SK-N-SH treated with all-trans-retinoic acid at 6 μM for 48 hours (cell line): ENCODE results near the gene LCP1.

Experiments used
- ATAC-seq: fragments of 200-7000 bp; cut with Tn5 transposase; 3 replicates; pipeline ENCODE4 v1.9.1; 2020; ENCODE audit warnings: mild to moderate bottlenecking, moderate library complexity
- ARNTL ChIP-seq: fragments of 450-650 bp; formaldehyde crosslinking; IDR thresholded peaks from 2 replicates; pipeline ENCODE4 v1.5.0; 2020; ENCODE audit warnings: low read depth, mild to moderate bottlenecking, moderate library complexity, borderline replicate concordance
- CSDC2 ChIP-seq: fragments of 250-450 bp; sonication (Bioruptor Pico); IDR thresholded peaks from 2 replicates; pipeline ENCODE4 v1.5.0; 2020; ENCODE audit warnings: mild to moderate bottlenecking, moderate library complexity
- ESRRG ChIP-seq: fragments of 250-450 bp; sonication (Bioruptor Pico); IDR thresholded peaks from 2 replicates; pipeline ENCODE4 v1.6.1; 2021; ENCODE audit warnings: mild to moderate bottlenecking
- GLIS3 ChIP-seq: fragments of 250-450 bp; sonication (Bioruptor Pico); IDR thresholded peaks from 2 replicates; pipeline ENCODE4 v1.5.0; 2020; ENCODE audit warnings: mild to moderate bottlenecking, moderate library complexity
- ISL1 ChIP-seq: fragments of 250-450 bp; sonication (Bioruptor Pico); IDR thresholded peaks from 2 replicates; pipeline ENCODE4 v2.1.2; 2022; ENCODE audit warnings: mild to moderate bottlenecking, moderate library complexity
- SNAI2 ChIP-seq: fragments of 250-450 bp; sonication (Bioruptor Pico); IDR thresholded peaks from 2 replicates; pipeline ENCODE4 v1.5.0; 2020; ENCODE audit warnings: mild to moderate bottlenecking, moderate library complexity
- TCF4 ChIP-seq: fragments of 250-450 bp; sonication (Bioruptor Pico); IDR thresholded peaks from 2 replicates; pipeline ENCODE4 v1.8.0; 2021; ENCODE audit warnings: mild to moderate bottlenecking, moderate library complexity, borderline replicate concordance
- TOX ChIP-seq: fragments of 250-450 bp; sonication (Bioruptor Pico); IDR thresholded peaks from 2 replicates; pipeline ENCODE4 v1.8.0; 2021; ENCODE audit warnings: mild to moderate bottlenecking, moderate library complexity, borderline replicate concordance
- ZC3H10 ChIP-seq: fragments of 250-450 bp; sonication (Bioruptor Pico); IDR thresholded peaks from 2 replicates; pipeline ENCODE4 v1.5.1; 2021; ENCODE audit warnings: mild to moderate bottlenecking, moderate library complexity
- ZFP3 ChIP-seq: fragments of 250-450 bp; sonication (Bioruptor Pico); IDR thresholded peaks from 2 replicates; pipeline ENCODE4 v1.5.0; 2020; ENCODE audit warnings: mild to moderate bottlenecking, moderate library complexity
- ZFP30 ChIP-seq: fragments of 450-650 bp; formaldehyde crosslinking; IDR thresholded peaks from 2 replicates; pipeline ENCODE4 v1.5.0; 2022; ENCODE audit warnings: mild to moderate bottlenecking, moderate library complexity
- ZNF565 ChIP-seq: fragments of 450-650 bp; formaldehyde crosslinking; conservative IDR thresholded peaks from 2 replicates; pipeline ENCODE4 v1.5.0; 2020; ENCODE audit warnings: low read depth, mild to moderate bottlenecking, moderate library complexity
- ZNF70 ChIP-seq: fragments of 450-650 bp; formaldehyde crosslinking; IDR thresholded peaks from 2 replicates; pipeline ENCODE4 v1.5.0; 2020; ENCODE audit warnings: mild to moderate bottlenecking, moderate library complexity
- ZNF8 ChIP-seq: fragments of 450-650 bp; formaldehyde crosslinking; IDR thresholded peaks from 2 replicates; pipeline ENCODE4 v1.5.0; 2020; ENCODE audit warnings: mild to moderate bottlenecking, moderate library complexity
- TF ChIP-seq, protein P1 (sequence below): fragments of 250-450 bp; sonication (Bioruptor Pico); IDR thresholded peaks from 2 replicates; pipeline ENCODE4 v1.5.1; 2021; ENCODE audit warnings: mild to moderate bottlenecking, moderate library complexity
- TF ChIP-seq, protein P2 (sequence below): fragments of 250-450 bp; sonication (Bioruptor Pico); IDR thresholded peaks from 2 replicates; pipeline ENCODE4 v1.8.0; 2020; ENCODE audit warnings: mild to moderate bottlenecking, moderate library complexity, borderline replicate concordance
- TF ChIP-seq, protein P3 (sequence below): fragments of 250-450 bp; sonication (Bioruptor Pico); IDR thresholded peaks from 2 replicates; pipeline ENCODE4 v1.8.0; 2021; ENCODE audit warnings: low read depth, mild to moderate bottlenecking, moderate library complexity, borderline replicate concordance
- TF ChIP-seq, protein P4 (sequence below): fragments of 250-450 bp; sonication (Bioruptor Pico); IDR thresholded peaks from 2 replicates; pipeline ENCODE4 v1.5.1; 2020; ENCODE audit warnings: low read depth, mild to moderate bottlenecking, moderate library complexity

The LCP1 gene

DNA sequence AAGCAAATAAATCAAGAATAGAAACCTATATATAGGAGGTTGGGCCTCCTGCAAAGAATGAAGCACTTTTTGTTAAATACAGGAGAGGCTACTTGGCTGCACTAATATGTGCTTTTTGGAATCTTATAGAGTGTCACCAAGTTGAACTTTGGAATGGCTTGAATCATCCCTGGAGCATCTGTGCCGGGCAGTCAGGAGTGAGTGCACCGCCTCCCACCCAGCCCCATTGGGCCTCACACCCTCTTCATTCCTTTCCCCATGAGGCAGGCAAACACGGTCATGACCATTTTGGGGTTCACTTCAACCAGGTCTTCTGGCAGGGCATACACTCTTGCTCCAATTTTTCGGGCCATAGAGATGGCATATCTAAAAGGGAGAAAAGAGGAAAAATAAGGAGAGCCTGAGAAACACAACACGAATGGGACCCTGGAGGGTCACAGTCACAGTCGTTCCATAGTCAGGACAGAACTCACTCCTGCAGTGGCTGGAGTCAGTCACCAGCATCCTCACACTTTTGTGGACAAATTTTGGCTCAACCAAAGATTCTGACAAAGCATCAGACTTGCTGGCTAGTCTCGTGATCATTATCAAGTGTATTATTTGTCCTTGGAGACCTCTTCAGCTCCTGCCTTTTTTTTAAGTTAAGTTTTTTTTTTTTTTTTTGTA lies 54.5 kb downstream of the LCP1 start:
- TF ChIP-seq SNAI2 (CRISPR knock-in tag) (no peak), ZFP30 (CRISPR knock-in tag) (no peak), TOX (CRISPR knock-in tag) (no peak)
- TF ChIP-seq, protein P1, sequence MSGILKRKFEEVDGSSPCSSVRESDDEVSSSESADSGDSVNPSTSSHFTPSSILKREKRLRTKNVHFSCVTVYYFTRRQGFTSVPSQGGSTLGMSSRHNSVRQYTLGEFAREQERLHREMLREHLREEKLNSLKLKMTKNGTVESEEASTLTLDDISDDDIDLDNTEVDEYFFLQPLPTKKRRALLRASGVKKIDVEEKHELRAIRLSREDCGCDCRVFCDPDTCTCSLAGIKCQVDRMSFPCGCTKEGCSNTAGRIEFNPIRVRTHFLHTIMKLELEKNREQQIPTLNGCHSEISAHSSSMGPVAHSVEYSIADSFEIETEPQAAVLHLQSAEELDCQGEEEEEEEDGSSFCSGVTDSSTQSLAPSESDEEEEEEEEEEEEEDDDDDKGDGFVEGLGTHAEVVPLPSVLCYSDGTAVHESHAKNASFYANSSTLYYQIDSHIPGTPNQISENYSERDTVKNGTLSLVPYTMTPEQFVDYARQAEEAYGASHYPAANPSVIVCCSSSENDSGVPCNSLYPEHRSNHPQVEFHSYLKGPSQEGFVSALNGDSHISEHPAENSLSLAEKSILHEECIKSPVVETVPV (CRISPR knock-in tag) = no peak
- no peak for ATAC-seq

DNA sequence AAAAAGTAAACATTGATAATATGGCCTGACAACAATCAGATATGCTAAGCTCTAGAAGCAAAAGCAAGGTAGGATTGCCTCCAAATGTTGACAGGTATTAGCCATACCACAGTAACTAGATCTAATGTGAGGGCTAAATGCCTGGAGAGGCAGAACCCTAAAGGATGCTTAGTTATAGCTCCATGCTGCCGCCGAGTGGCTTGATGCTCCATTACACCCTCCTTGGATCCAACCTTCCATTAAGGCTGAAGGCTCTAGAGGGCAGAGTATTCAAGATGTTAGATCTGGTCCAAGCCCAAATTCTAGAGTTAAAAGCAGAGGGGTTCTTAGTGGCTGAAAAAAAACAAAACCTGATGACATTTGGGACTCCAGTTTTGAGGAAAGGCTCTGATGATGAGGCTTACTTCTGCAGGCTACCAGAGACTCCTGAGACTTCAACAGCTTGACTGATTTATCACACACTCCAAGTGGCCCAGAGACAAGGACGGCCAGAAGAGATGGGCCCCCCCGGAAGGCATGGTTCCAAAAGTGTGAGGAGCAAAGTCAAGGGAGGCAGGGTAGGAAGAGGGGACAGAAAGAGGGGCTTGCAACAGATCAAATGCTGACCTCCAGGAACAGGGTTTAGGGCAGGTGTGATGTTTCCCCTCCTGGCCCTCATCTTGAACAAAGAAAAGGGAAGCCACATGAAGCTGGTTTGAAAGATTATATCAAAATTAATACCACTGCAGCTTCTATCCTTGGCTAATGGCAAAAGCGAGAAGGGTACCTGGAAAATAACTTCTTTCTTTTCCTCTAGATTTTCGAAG lies 55.2 kb downstream of the LCP1 start:
- TF ChIP-seq SNAI2 (CRISPR knock-in tag) (no peak), ZNF8 (CRISPR knock-in tag) (no peak), CSDC2 (CRISPR knock-in tag) (no peak), ZNF70 (no peak), GLIS3 (CRISPR knock-in tag) (no peak)
- TF ChIP-seq, protein P2, sequence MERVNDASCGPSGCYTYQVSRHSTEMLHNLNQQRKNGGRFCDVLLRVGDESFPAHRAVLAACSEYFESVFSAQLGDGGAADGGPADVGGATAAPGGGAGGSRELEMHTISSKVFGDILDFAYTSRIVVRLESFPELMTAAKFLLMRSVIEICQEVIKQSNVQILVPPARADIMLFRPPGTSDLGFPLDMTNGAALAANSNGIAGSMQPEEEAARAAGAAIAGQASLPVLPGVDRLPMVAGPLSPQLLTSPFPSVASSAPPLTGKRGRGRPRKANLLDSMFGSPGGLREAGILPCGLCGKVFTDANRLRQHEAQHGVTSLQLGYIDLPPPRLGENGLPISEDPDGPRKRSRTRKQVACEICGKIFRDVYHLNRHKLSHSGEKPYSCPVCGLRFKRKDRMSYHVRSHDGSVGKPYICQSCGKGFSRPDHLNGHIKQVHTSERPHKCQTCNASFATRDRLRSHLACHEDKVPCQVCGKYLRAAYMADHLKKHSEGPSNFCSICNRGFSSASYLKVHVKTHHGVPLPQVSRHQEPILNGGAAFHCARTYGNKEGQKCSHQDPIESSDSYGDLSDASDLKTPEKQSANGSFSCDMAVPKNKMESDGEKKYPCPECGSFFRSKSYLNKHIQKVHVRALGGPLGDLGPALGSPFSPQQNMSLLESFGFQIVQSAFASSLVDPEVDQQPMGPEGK (CRISPR knock-in tag) = no peak
- TF ChIP-seq, protein P1 (CRISPR knock-in tag) = no peak
- TF ChIP-seq, protein P3, sequence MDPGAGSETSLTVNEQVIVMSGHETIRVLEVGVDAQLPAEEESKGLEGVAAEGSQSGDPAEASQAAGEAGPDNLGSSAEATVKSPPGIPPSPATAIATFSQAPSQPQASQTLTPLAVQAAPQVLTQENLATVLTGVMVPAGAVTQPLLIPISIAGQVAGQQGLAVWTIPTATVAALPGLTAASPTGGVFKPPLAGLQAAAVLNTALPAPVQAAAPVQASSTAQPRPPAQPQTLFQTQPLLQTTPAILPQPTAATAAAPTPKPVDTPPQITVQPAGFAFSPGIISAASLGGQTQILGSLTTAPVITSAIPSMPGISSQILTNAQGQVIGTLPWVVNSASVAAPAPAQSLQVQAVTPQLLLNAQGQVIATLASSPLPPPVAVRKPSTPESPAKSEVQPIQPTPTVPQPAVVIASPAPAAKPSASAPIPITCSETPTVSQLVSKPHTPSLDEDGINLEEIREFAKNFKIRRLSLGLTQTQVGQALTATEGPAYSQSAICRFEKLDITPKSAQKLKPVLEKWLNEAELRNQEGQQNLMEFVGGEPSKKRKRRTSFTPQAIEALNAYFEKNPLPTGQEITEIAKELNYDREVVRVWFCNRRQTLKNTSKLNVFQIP (CRISPR knock-in tag) = no peak
- TF ChIP-seq, protein P4, sequence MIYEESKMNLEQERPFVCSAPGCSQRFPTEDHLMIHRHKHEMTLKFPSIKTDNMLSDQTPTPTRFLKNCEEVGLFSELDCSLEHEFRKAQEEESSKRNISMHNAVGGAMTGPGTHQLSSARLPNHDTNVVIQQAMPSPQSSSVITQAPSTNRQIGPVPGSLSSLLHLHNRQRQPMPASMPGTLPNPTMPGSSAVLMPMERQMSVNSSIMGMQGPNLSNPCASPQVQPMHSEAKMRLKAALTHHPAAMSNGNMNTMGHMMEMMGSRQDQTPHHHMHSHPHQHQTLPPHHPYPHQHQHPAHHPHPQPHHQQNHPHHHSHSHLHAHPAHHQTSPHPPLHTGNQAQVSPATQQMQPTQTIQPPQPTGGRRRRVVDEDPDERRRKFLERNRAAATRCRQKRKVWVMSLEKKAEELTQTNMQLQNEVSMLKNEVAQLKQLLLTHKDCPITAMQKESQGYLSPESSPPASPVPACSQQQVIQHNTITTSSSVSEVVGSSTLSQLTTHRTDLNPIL (CRISPR knock-in tag) = no peak
- ATAC-seq = peak; percentile 100

DNA sequence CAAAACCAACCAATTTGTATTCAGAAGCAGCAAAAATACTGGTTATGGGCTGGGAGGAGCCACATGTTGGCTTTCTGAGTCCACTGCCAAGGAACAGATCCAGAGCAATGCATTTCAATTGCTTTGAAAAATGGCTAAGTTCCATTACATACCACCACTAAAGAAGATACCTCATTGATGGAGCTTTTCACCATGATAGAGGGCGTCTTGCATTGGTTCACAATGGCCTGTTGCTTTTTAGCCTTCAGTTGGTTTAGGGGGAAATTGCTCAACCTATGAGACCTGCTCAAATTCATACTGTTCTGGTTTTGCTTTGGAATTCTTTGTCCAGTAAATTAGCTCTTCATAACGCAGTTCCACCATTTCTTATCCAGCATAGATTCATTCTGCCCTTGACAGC lies 55.9 kb downstream of the LCP1 start:
- ATAC-seq = no peak
- TF ChIP-seq TCF4 (CRISPR knock-in tag) (no peak), ZFP3 (no peak), ISL1 (no peak), ZNF565 (CRISPR knock-in tag) (no peak), ARNTL (CRISPR knock-in tag) (no peak), TOX (CRISPR knock-in tag) (no peak), ESRRG (CRISPR knock-in tag) (no peak), GLIS3 (CRISPR knock-in tag) (no peak), ZC3H10 (CRISPR knock-in tag) (no peak), ZFP30 (CRISPR knock-in tag) (no peak)
- TF ChIP-seq, protein P4 (CRISPR knock-in tag) = no peak
- TF ChIP-seq, protein P2 (CRISPR knock-in tag) = no peak
- TF ChIP-seq, all 23 proteins: peak for 0
